Effector memory CD4-positive, alpha-beta T cell (primary cell): ENCODE measurements around the gene MRGPRX3.

ENCODE experiments used
- DNase-seq, 3 donors: peaks; one replicate each; pipeline ENCODE4 v3.0.0-alpha.2; 2020
- H3K27ac ChIP-seq: 2 replicates; pipeline ENCODE4 v1.7.0; 2013; ENCODE audit warnings: mild to moderate bottlenecking, low read length, moderate library complexity; ENCODE audit not compliant: insufficient read depth, poor library complexity, severe bottlenecking
- H3K27me3 ChIP-seq: replicated peaks from 2 replicates; pipeline ENCODE4 v1.7.0; 2013; ENCODE audit warnings: mild to moderate bottlenecking, low read length; ENCODE audit not compliant: insufficient read depth, control insufficient read depth, poor library complexity, severe bottlenecking
- H3K36me3 ChIP-seq: 2 replicates; pipeline ENCODE4 v1.7.0; 2013; ENCODE audit warnings: mild to moderate bottlenecking, low read length, moderate library complexity; ENCODE audit not compliant: control insufficient read depth, insufficient read depth
- H3K4me1 ChIP-seq: 2 replicates; pipeline ENCODE4 v1.7.0; 2013; ENCODE audit warnings: low read length, mild to moderate bottlenecking; ENCODE audit not compliant: control insufficient read depth, insufficient read depth, poor library complexity, severe bottlenecking
- H3K4me3 ChIP-seq: 2 replicates; pipeline ENCODE4 v1.7.0; 2013; ENCODE audit warnings: low read length, low read depth, mild to moderate bottlenecking; ENCODE audit not compliant: insufficient read depth, poor library complexity, severe bottlenecking
- H3K9me3 ChIP-seq: 2 replicates; pipeline ENCODE4 v1.7.0; 2013; ENCODE audit warnings: mild to moderate bottlenecking, low read length, moderate library complexity; ENCODE audit not compliant: control insufficient read depth

MRGPRX3 gene

DNA sequence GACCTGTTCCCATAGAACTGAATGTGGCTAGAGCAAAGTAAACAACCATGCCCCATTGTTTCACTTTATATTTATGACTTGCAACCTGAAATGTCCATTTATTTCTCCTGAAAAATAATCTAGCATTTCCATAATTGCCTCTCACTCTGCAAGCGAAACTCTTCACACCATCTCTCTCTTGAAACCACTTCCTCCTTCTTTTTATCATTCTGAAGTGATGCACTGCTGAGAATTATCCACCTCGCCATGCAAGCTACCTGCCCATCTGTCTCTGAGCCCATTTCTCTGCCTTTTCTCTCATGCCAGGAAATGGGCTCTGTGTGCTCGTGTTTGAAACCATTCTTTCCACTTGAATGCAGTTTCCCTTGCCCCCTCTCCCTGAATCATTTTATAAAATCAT lies 13.5 kb downstream of the MRGPRX3 start:
- no peaks in the 10 kb centered on the region for H3K4me1 ChIP-seq
- no peak overlapping the region for H3K27ac ChIP-seq
- no peak for DNase-seq
- no peak overlapping the region for H3K4me3 ChIP-seq
- H3K9me3 ChIP-seq: no peaks in the 10 kb centered on the region
- no peaks in the 10 kb centered on the region for H3K36me3 ChIP-seq
- H3K27me3 ChIP-seq: no peaks in the 10 kb centered on the region

DNA sequence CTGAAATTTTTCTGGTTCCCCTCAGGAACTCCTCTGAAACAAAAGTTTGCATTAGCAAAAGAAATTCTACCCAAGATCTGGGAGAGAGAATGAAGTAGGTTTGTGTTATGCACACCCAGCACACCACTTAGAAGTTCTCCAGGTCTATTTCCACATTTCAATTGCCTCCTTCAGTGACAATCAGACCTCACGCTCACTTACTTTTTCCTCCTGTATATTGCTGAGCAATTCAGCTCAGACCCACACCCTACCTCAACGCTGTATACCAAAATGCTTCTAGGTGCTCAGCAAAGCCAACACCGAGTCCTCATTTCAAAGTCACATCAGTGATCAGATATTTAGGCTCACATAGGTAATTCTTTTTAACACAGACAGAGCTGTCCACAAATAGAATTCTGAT lies 19.2 kb downstream of the MRGPRX3 start:
- DNase-seq: no peak
- Histone ChIP-seq H3K4me3 (no peak overlapping the region), H3K9me3 (no peaks in the 10 kb centered on the region), H3K36me3 (no peaks in the 10 kb centered on the region), H3K27me3 (no peaks in the 10 kb centered on the region), H3K27ac (no peak overlapping the region), H3K4me1 (no peaks in the 10 kb centered on the region)

DNA sequence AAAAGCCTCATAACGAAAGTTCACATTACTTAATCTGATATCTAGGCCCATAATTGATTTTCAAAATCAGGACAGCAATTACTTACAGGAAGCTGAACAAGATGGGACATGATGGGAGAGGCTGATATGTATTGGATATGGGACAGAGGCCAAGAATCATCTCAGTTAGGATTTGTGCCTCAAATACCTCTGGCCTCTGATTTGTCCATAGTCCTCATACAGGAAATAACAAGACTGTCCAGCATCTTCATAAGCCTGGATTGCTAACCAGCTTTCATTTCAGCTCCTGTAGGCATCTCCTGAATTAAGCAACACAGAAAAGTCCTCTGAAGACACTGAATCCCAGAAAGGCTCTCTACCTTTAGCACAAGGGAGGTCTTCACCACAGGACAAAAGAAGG lies 36.0 kb downstream of the MRGPRX3 start:
- H3K4me3 ChIP-seq: no peak overlapping the region
- H3K27me3 ChIP-seq: no peaks in the 10 kb centered on the region
- H3K27ac ChIP-seq: no peak overlapping the region

DNA sequence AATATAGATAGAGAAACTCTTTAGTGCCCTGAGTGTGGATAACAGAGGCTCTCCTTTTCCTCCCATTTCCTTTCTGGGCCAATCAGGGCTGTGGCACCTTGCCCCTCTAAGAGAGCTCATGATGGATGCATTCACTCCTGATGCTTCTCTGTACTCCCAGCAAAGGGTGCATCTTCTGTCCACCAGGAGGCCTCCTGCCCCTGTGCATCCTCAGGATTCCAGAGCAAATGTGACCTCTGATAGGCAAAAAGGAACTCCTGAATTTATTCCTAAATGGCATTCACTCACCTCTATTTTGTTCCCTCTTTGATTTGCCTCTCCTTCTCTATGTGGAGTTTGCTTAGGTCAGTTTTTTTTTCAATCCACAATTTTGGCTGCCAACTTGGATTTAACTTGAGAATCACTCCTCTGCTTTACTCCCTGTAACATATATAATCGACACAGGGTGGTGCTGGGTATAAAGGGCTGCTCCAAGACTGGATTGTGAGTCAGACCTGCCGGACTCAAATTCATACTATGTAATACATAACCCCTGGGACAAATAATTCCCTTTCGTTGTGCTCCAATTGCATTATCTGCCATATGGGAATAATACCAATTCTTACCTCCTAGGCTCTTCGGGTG lies 39.1 kb downstream of the MRGPRX3 start:
- H3K9me3 ChIP-seq: no peaks in the 10 kb centered on the region
- H3K27ac ChIP-seq: no peak overlapping the region
- H3K4me3 ChIP-seq: no peak overlapping the region
- no peaks in the 10 kb centered on the region for H3K27me3 ChIP-seq
- no peaks in the 10 kb centered on the region for H3K36me3 ChIP-seq
- no peak for DNase-seq
- no peaks in the 10 kb centered on the region for H3K4me1 ChIP-seq

More for the DNA sequence above, 36.0 kb downstream of the MRGPRX3 start:
- Histone ChIP-seq H3K4me1 (no peaks in the 10 kb centered on the region), H3K36me3 (no peaks in the 10 kb centered on the region), H3K9me3 (no peaks in the 10 kb centered on the region)
- no peak for DNase-seq

DNA sequence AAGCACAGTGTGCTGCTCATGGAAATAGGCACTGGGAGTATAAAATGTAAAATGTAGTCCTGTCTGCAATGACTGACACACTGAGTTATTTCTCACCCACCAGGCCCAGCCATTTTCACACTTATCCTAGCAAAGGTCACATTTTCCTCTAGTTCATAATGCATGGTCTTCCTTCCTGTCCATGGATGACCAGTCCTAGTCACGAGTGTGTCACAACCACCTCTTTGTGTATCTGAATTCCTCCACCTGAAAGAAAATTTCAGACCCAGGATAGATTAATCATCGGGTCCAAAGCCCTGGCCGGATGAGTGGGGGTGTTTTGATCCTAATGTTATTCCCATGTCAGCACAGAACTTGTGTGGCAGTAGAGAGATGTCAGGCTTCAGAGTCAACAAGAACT lies 40.3 kb downstream of the MRGPRX3 start, which contains the start of gene MRGPRX4:
TSS of gene MRGPRX4 (plus strand) at position 172 of the 400 bp plus-strand sequence. CDS start 420 bp downstream, outside the sequence.
- H3K27me3 ChIP-seq: no peaks in the 10 kb centered on the region
- DNase-seq: no peak
- H3K27ac ChIP-seq: no peak within 1 kb of the TSS
- H3K4me1 ChIP-seq: no peaks in the 10 kb centered on the region
- H3K9me3 ChIP-seq: no peaks in the 10 kb centered on the region
- no peak within 1 kb of the TSS for H3K4me3 ChIP-seq
- no peaks in the 10 kb centered on the region for H3K36me3 ChIP-seq

DNA sequence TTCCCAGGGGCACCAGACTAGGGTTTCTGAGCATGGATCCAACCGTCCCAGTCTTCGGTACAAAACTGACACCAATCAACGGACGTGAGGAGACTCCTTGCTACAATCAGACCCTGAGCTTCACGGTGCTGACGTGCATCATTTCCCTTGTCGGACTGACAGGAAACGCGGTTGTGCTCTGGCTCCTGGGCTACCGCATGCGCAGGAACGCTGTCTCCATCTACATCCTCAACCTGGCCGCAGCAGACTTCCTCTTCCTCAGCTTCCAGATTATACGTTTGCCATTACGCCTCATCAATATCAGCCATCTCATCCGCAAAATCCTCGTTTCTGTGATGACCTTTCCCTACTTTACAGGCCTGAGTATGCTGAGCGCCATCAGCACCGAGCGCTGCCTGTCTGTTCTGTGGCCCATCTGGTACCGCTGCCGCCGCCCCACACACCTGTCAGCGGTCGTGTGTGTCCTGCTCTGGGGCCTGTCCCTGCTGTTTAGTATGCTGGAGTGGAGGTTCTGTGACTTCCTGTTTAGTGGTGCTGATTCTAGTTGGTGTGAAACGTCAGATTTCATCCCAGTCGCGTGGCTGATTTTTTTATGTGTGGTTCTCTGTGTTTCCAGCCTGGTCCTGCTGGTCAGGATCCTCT lies 41.0 kb downstream of the MRGPRX3 start:
- Histone ChIP-seq H3K36me3 (no peaks in the 10 kb centered on the region), H3K27me3 (no peaks in the 10 kb centered on the region), H3K27ac (no peak overlapping the region), H3K4me3 (no peak overlapping the region), H3K9me3 (no peaks in the 10 kb centered on the region), H3K4me1 (no peaks in the 10 kb centered on the region)
- no peak for DNase-seq
